ENCODE data around the gene JAKMIP2.

JAKMIP2 gene

GRCh38 chr5:147712598-147712997 is 69.9 kb downstream of the JAKMIP2 start:
- Histone ChIP-seq H3K27me3 (ENCODE audit: control insufficient read depth, insufficient read depth, low read length) (no peaks in the 10 kb centered on the region), H3K9ac (ENCODE audit: low read depth, low read length) (no peak overlapping the region), H3K36me3 (ENCODE audit: insufficient read depth, low read length) (no peaks in the 10 kb centered on the region), H3K4me3 (ENCODE audit: low read length) (no peak overlapping the region), H3K9me3 (replicated peaks; ENCODE audit: low read length) (no peaks in the 10 kb centered on the region), H3K4me1 (ENCODE audit: control insufficient read depth, insufficient read depth, low read length) (no peaks in the 10 kb centered on the region), H3K4me2 (ENCODE audit: low read length) (no peak overlapping the region)

GRCh38 chr5:147712019-147712418 is 70.5 kb downstream of the JAKMIP2 start:
- Histone ChIP-seq H3K4me1 (ENCODE audit: control insufficient read depth, insufficient read depth, low read length) (no peaks in the 10 kb centered on the region), H3K27me3 (ENCODE audit: control insufficient read depth, insufficient read depth, low read length) (no peaks in the 10 kb centered on the region), H3K9ac (ENCODE audit: low read depth, low read length) (no peak overlapping the region), H3K36me3 (ENCODE audit: insufficient read depth, low read length) (no peaks in the 10 kb centered on the region), H3K4me3 (ENCODE audit: low read length) (no peak overlapping the region), H3K4me2 (ENCODE audit: low read length) (no peak overlapping the region), H3K9me3 (replicated peaks; ENCODE audit: low read length) (no peaks in the 10 kb centered on the region)

GRCh38 chr5:147711019-147711418 is 71.5 kb downstream of the JAKMIP2 start:
- Histone ChIP-seq H3K9ac (ENCODE audit: low read depth, low read length) (no peak overlapping the region), H3K27me3 (ENCODE audit: control insufficient read depth, insufficient read depth, low read length) (no peaks in the 10 kb centered on the region), H3K4me1 (ENCODE audit: control insufficient read depth, insufficient read depth, low read length) (no peaks in the 10 kb centered on the region), H3K9me3 (replicated peaks; ENCODE audit: low read length) (no peaks in the 10 kb centered on the region), H3K36me3 (ENCODE audit: insufficient read depth, low read length) (no peaks in the 10 kb centered on the region), H3K4me3 (ENCODE audit: low read length) (no peak overlapping the region), H3K4me2 (ENCODE audit: low read length) (no peak overlapping the region)

GRCh38 chr5:147708708-147709107 is 73.8 kb downstream of the JAKMIP2 start:
- no peak overlapping the region for H3K4me3 ChIP-seq (ENCODE audit: low read length)
- no peaks in the 10 kb centered on the region for H3K9me3 ChIP-seq (replicated peaks; ENCODE audit: low read length)
- no peak overlapping the region for H3K4me2 ChIP-seq (ENCODE audit: low read length)
- no peak overlapping the region for H3K9ac ChIP-seq (ENCODE audit: low read depth, low read length)
- no peaks in the 10 kb centered on the region for H3K36me3 ChIP-seq (ENCODE audit: insufficient read depth, low read length)
- no peaks in the 10 kb centered on the region for H3K27me3 ChIP-seq (ENCODE audit: control insufficient read depth, insufficient read depth, low read length)
- no peaks in the 10 kb centered on the region for H3K4me1 ChIP-seq (ENCODE audit: control insufficient read depth, insufficient read depth, low read length)

- Histone ChIP-seq H3K4me1 (ENCODE audit: control insufficient read depth, insufficient read depth, low read length) (no peaks in the 10 kb centered on the region), H3K9ac (ENCODE audit: low read depth, low read length) (no peak overlapping the region), H3K27me3 (ENCODE audit: control insufficient read depth, insufficient read depth, low read length) (no peaks in the 10 kb centered on the region), H3K4me2 (ENCODE audit: low read length) (no peak overlapping the region), H3K9me3 (replicated peaks; ENCODE audit: low read length) (no peaks in the 10 kb centered on the region), H3K4me3 (ENCODE audit: low read length) (no peak overlapping the region), H3K36me3 (ENCODE audit: insufficient read depth, low read length) (no peaks in the 10 kb centered on the region)
These were observed 78.0 kb downstream of the JAKMIP2 start for GRCh38 chr5:147704544-147704943.

GRCh38 chr5:147701468-147701867 is 81.1 kb downstream of the JAKMIP2 start:
- no peaks in the 10 kb centered on the region for H3K27me3 ChIP-seq (ENCODE audit: control insufficient read depth, insufficient read depth, low read length)
- no peaks in the 10 kb centered on the region for H3K4me1 ChIP-seq (ENCODE audit: control insufficient read depth, insufficient read depth, low read length)
- no peaks in the 10 kb centered on the region for H3K9me3 ChIP-seq (replicated peaks; ENCODE audit: low read length)
- H3K9ac ChIP-seq (ENCODE audit: low read depth, low read length), result no peak overlapping the region
- H3K4me3 ChIP-seq (ENCODE audit: low read length), result no peak overlapping the region
- no peaks in the 10 kb centered on the region for H3K36me3 ChIP-seq (ENCODE audit: insufficient read depth, low read length)
- no peak overlapping the region for H3K4me2 ChIP-seq (ENCODE audit: low read length)

- H3K9me3 ChIP-seq (replicated peaks; ENCODE audit: low read length), result no peaks in the 10 kb centered on the region
- no peak overlapping the region for H3K4me2 ChIP-seq (ENCODE audit: low read length)
- H3K27me3 ChIP-seq (ENCODE audit: control insufficient read depth, insufficient read depth, low read length), result no peaks in the 10 kb centered on the region
- H3K4me3 ChIP-seq (ENCODE audit: low read length), result no peak overlapping the region
- H3K9ac ChIP-seq (ENCODE audit: low read depth, low read length), result no peak overlapping the region
- H3K4me1 ChIP-seq (ENCODE audit: control insufficient read depth, insufficient read depth, low read length), result no peaks in the 10 kb centered on the region
- no peaks in the 10 kb centered on the region for H3K36me3 ChIP-seq (ENCODE audit: insufficient read depth, low read length)
These were observed 82.9 kb downstream of the JAKMIP2 start for GRCh38 chr5:147699496-147700088.

- H3K27me3 ChIP-seq (ENCODE audit: control insufficient read depth, insufficient read depth, low read length), result no peaks in the 10 kb centered on the region
- H3K9ac ChIP-seq (ENCODE audit: low read depth, low read length), result no peak overlapping the region
- H3K9me3 ChIP-seq (replicated peaks; ENCODE audit: low read length), result no peaks in the 10 kb centered on the region
- H3K4me3 ChIP-seq (ENCODE audit: low read length), result no peak overlapping the region
- H3K36me3 ChIP-seq (ENCODE audit: insufficient read depth, low read length), result no peaks in the 10 kb centered on the region
- no peaks in the 10 kb centered on the region for H3K4me1 ChIP-seq (ENCODE audit: control insufficient read depth, insufficient read depth, low read length)
- no peak overlapping the region for H3K4me2 ChIP-seq (ENCODE audit: low read length)
These were observed 85.1 kb downstream of the JAKMIP2 start for GRCh38 chr5:147697380-147697779.

- H3K4me3 ChIP-seq (ENCODE audit: low read length), result no peak overlapping the region
- H3K4me1 ChIP-seq (ENCODE audit: control insufficient read depth, insufficient read depth, low read length), result no peaks in the 10 kb centered on the region
- H3K9ac ChIP-seq (ENCODE audit: low read depth, low read length), result no peak overlapping the region
- H3K9me3 ChIP-seq (replicated peaks; ENCODE audit: low read length), result no peaks in the 10 kb centered on the region
- H3K27me3 ChIP-seq (ENCODE audit: control insufficient read depth, insufficient read depth, low read length), result no peaks in the 10 kb centered on the region
- H3K36me3 ChIP-seq (ENCODE audit: insufficient read depth, low read length), result no peaks in the 10 kb centered on the region
- no peak overlapping the region for H3K4me2 ChIP-seq (ENCODE audit: low read length)
These were observed 87.8 kb downstream of the JAKMIP2 start for GRCh38 chr5:147694772-147695171.

GRCh38 chr5:147693233-147693632 is 89.3 kb downstream of the JAKMIP2 start:
- Histone ChIP-seq H3K4me3 (ENCODE audit: low read length) (no peak overlapping the region), H3K9ac (ENCODE audit: low read depth, low read length) (no peak overlapping the region), H3K27me3 (ENCODE audit: control insufficient read depth, insufficient read depth, low read length) (no peaks in the 10 kb centered on the region), H3K4me1 (ENCODE audit: control insufficient read depth, insufficient read depth, low read length) (no peaks in the 10 kb centered on the region), H3K4me2 (ENCODE audit: low read length) (no peak overlapping the region), H3K36me3 (ENCODE audit: insufficient read depth, low read length) (no peaks in the 10 kb centered on the region), H3K9me3 (replicated peaks; ENCODE audit: low read length) (no peaks in the 10 kb centered on the region)

GRCh38 chr5:147691130-147691529 is 91.4 kb downstream of the JAKMIP2 start:
- no peaks in the 10 kb centered on the region for H3K9me3 ChIP-seq (replicated peaks; ENCODE audit: low read length)
- H3K4me1 ChIP-seq (ENCODE audit: control insufficient read depth, insufficient read depth, low read length), result no peaks in the 10 kb centered on the region

GRCh38 chr5:147690595-147690994 is 91.9 kb downstream of the JAKMIP2 start:
- no peaks in the 10 kb centered on the region for H3K27me3 ChIP-seq (ENCODE audit: control insufficient read depth, insufficient read depth, low read length)
- no peaks in the 10 kb centered on the region for H3K9me3 ChIP-seq (replicated peaks; ENCODE audit: low read length)
- no peak overlapping the region for H3K9ac ChIP-seq (ENCODE audit: low read depth, low read length)
- H3K4me2 ChIP-seq (ENCODE audit: low read length), result no peak overlapping the region
- no peaks in the 10 kb centered on the region for H3K36me3 ChIP-seq (ENCODE audit: insufficient read depth, low read length)
- H3K4me3 ChIP-seq (ENCODE audit: low read length), result no peak overlapping the region
- no peaks in the 10 kb centered on the region for H3K4me1 ChIP-seq (ENCODE audit: control insufficient read depth, insufficient read depth, low read length)

More at GRCh38 chr5:147691130-147691529, 91.4 kb downstream of the JAKMIP2 start:
- Histone ChIP-seq H3K27me3 (ENCODE audit: control insufficient read depth, insufficient read depth, low read length) (no peaks in the 10 kb centered on the region), H3K36me3 (ENCODE audit: insufficient read depth, low read length) (no peaks in the 10 kb centered on the region), H3K9ac (ENCODE audit: low read depth, low read length) (no peak overlapping the region), H3K4me2 (ENCODE audit: low read length) (no peak overlapping the region), H3K4me3 (ENCODE audit: low read length) (no peak overlapping the region)

All from skeletal muscle satellite cell (primary cell).